Neuron (in vitro differentiated cells): ENCODE measurements around the gene NRDE2.
"Not testable (repeated sequence)": the region's sequence is repeated elsewhere in the genome, so short reads cannot be mapped to it uniquely, and the experiment has no call there.

Source experiments
- H2AFZ ChIP-seq: one replicate; pipeline ENCODE4 v1.6.1; 2013; ENCODE audit warnings: low read depth, mild to moderate bottlenecking, inconsistent platforms, low read length, moderate library complexity
- H3K27me3 ChIP-seq: one replicate; pipeline ENCODE4 v1.6.1; 2013; ENCODE audit warnings: low read length; ENCODE audit not compliant: insufficient read depth
- H3K36me3 ChIP-seq: one replicate; pipeline ENCODE4 v1.6.1; 2013; ENCODE audit warnings: low read length; ENCODE audit not compliant: insufficient read depth
- H3K4me1 ChIP-seq: one replicate; pipeline ENCODE4 v1.6.1; 2013; ENCODE audit warnings: low read length; ENCODE audit not compliant: insufficient read depth
- H3K4me3 ChIP-seq: 2 replicates; pipeline ENCODE4 v1.5.1; 2013; ENCODE audit warnings: mild to moderate bottlenecking, low read length, moderate library complexity
- H3K9me3 ChIP-seq: one replicate; pipeline ENCODE4 v1.6.1; 2013; ENCODE audit warnings: low read length

NRDE2 gene

DNA sequence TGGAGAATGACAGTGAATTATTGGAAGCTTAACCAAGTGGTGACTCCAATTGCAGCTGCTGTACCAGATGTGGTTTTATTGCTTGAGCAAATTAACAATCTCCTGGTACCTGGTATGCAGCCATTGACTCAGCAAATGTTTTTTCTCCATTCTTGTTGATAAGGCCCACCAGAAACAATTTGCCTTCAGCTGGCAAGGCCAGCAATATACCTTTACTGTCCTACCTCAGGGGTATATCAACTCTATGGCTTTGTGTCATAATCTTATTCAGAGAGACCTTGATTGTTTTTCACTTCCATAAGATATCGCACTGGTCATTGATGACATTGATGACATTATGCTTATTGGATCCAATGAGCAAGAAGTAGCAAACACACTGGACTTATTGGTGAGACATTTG is 101.8 kb downstream of the NRDE2 start:
- H3K36me3 ChIP-seq, H2AFZ ChIP-seq, H3K4me1 ChIP-seq, H3K4me3 ChIP-seq, H3K9me3 ChIP-seq, H3K27me3 ChIP-seq: not testable (repeated sequence)

DNA sequence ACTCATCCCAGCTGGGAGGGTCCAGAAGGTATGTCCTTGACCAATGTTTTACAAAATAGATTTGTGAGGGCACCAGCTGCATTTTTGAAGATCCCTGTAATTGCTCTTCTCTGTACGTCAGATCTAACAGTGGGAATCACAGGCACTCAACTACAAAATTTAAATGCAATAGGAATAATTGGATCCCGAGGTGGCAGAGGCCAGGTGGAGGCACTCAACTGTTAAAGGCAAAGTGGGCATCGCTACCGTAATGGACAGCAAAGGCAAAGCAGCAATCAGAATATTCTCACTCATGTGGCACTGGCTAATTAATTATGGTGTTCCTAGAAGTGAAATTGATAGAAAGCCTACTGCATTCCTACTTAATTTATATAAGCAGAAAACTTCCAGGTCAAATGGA is 103.3 kb downstream of the NRDE2 start:
- Histone ChIP-seq H2AFZ (no peak overlapping the region), H3K4me1 (no peaks in the 10 kb centered on the region), H3K36me3 (no peaks in the 10 kb centered on the region), H3K27me3 (peaks cover 3% of the 10 kb centered on the region), H3K4me3 (no peak overlapping the region), H3K9me3 (no peaks in the 10 kb centered on the region)
